Pericardium fibroblast (primary cell): ENCODE measurements around the gene BHLHA9. TPM values are rescaled to one million over a fixed set of nuclear protein-coding genes. Genes with fewer than 3 reads are reported as not detected.

ENCODE experiments used
- total RNA-seq: library from RNA; depleted of rRNA; stranded (reverse); fragments of >200 nt; gene quantifications from 2 replicates; pipeline ENCODE4 v1.2.3, GENCODE V29; 2015

The BHLHA9 gene
- total RNA-seq, result not detected in 2 replicates

DNA sequence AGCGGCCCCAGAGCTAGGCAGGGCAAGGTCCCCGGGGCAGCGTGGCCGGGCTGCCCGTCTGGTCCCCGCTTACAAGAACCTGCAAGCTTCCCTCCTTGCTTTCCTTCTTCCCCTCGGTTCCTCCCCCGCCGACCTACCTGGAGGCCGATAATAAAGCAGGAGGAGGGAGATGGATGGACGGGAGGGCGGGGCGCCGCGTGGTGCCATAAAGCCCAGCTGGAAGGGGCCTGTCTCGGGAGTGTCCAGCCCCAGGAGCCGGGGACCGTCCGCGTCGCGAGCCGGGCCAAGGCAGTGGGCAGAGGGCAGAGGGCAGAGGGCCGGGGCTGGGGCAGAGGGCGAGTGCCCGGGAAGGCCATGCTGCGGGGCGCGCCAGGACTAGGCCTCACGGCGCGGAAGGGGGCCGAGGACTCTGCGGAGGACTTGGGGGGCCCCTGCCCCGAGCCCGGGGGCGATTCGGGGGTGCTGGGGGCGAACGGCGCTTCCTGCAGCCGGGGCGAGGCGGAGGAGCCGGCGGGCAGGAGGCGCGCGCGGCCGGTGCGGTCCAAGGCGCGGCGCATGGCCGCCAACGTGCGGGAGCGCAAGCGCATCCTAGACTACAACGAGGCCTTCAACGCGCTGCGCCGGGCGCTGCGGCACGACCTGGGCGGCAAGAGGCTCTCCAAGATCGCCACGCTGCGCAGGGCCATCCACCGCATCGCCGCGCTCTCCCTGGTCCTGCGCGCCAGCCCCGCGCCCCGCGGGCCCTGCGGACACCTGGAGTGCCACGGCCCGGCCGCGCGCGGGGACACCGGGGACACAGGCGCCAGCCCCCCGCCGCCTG is at the start of gene BHLHA9:
Gene BHLHA9, plus strand, starts transcription at position 235 of the 820 bp plus-strand sequence. Its CDS starts 120 bp downstream, at position 355.

Other genes with a start within 250 kb of the BHLHA9 start
- 42.1 and 43.1 TPM in 2 replicates for gene ABR, start 90.5 kb upstream of the BHLHA9 start, total RNA-seq
- gene TRARG1, start 9.2 kb downstream of the BHLHA9 start, total RNA-seq, result 0.93 TPM in 1 of 2 replicates, not detected in the other
- 526 and 560 TPM in 2 replicates for gene YWHAE, start 129.8 kb downstream of the BHLHA9 start, total RNA-seq
- 50.9 and 70.1 TPM in 2 replicates for gene CRK, start 185.8 kb downstream of the BHLHA9 start, total RNA-seq
- gene MYO1C, start 222.2 kb downstream of the BHLHA9 start, total RNA-seq, result 78.4 and 129 TPM in 2 replicates
- 31.2 and 37.6 TPM in 2 replicates for gene INPP5K, start 246.2 kb downstream of the BHLHA9 start, total RNA-seq